H1 (cell line): ENCODE data around the gene SLC4A1. TPM values are rescaled to one million over a fixed set of nuclear protein-coding genes. Genes with fewer than 3 reads are reported as not detected.

Experiments
- CTCF ChIA-PET: fragments of 300-600 bp; sonication (Branson Sonifier 250); formaldehyde crosslinking; loops from one replicate; lab custom pipeline; 2021; ENCODE audit not compliant: partially characterized antibody; lab: Charles Lee
- POLR2A ChIA-PET: fragments of 300-600 bp; sonication (Branson Sonifier 250); formaldehyde crosslinking; loops from one replicate; lab custom pipeline; 2021; ENCODE audit warnings: inconsistent platforms; ENCODE audit not compliant: partially characterized antibody; lab: Charles Lee
- DNase-seq, 2 experiments: peaks; one replicate each; pipeline versions ENCODE4 v3.0.0 to v3.0.0-alpha.2; 2010 to 2022; ENCODE audit warnings: low spot score in 2 of 2, low read depth in 1 of 2, mixed read lengths in 1 of 2
- FAIRE-seq: peaks from 2 replicates; lab custom pipeline; 2011; peaks lifted over from hg19 to GRCh38; lab: Jason Lieb, UNC
- H2AFZ ChIP-seq: 2 replicates; pipeline ENCODE4 v1.8.1; 2012; ENCODE audit warnings: low read length, inconsistent platforms
- H2AK5ac ChIP-seq: 2 replicates; pipeline ENCODE4 v1.6.1; 2013; ENCODE audit warnings: low read depth, low read length
- H2BK120ac ChIP-seq: replicated peaks from 2 replicates; pipeline ENCODE3; 2013; ENCODE audit warnings: low read depth, low read length, inconsistent platforms
- H2BK12ac ChIP-seq: 2 replicates; pipeline ENCODE4 v1.6.1; 2013; ENCODE audit warnings: low read depth, low read length
- H2BK15ac ChIP-seq: 2 replicates; pipeline ENCODE4 v1.6.1; 2013; ENCODE audit warnings: low read length
- H2BK20ac ChIP-seq: 2 replicates; pipeline ENCODE4 v1.6.1; 2013; ENCODE audit warnings: low read length
- H2BK5ac ChIP-seq: 2 replicates; pipeline ENCODE4 v1.6.1; 2013; ENCODE audit warnings: low read depth, low read length
- H3K14ac ChIP-seq: 2 replicates; pipeline ENCODE4 v1.6.1; 2013; ENCODE audit warnings: inconsistent platforms; ENCODE audit not compliant: insufficient read length
- H3K18ac ChIP-seq: 2 replicates; pipeline ENCODE4 v1.6.1; 2013; ENCODE audit warnings: low read length; ENCODE audit errors: extremely low read depth
- H3K23ac ChIP-seq: 2 replicates; pipeline ENCODE4 v1.6.1; 2013; ENCODE audit warnings: inconsistent platforms; ENCODE audit not compliant: insufficient read length
- H3K23me2 ChIP-seq: 2 replicates; pipeline ENCODE4 v1.6.1; 2013; ENCODE audit warnings: low read depth, low read length
- H3K27ac ChIP-seq: 2 replicates; pipeline ENCODE4 v1.6.1; 2011; ENCODE audit warnings: low read depth, low read length, inconsistent platforms
- H3K27me3 ChIP-seq, 4 experiments: replicated peaks in 1 of 4; 1 replicate in 1 of 4; 2 replicates in 3 of 4; pipeline versions ENCODE4 v1.6.1 to v1.8.1; 2011 to 2013; ENCODE audit warnings: low read length in 3 of 4, mild to moderate bottlenecking in 3 of 4, inconsistent platforms in 2 of 4, mixed read lengths in 2 of 4, moderate library complexity in 1 of 4; ENCODE audit not compliant: control insufficient read depth in 3 of 4, insufficient read depth in 3 of 4; ENCODE audit errors: extremely low read depth in 1 of 4
- H3K36me3 ChIP-seq, 4 experiments: 2 replicates each; pipeline versions ENCODE4 v1.6.1 to v1.8.1; 2011 to 2013; ENCODE audit warnings: mild to moderate bottlenecking in 4 of 4, low read length in 3 of 4, moderate library complexity in 2 of 4, control low read depth in 1 of 4, inconsistent platforms in 1 of 4; ENCODE audit not compliant: insufficient read depth in 4 of 4, control insufficient read depth in 2 of 4
- H3K4ac ChIP-seq: replicated peaks from 2 replicates; pipeline ENCODE3; 2013; ENCODE audit warnings: low read length, low read depth, mixed read lengths, inconsistent platforms; ENCODE audit not compliant: insufficient read length
- H3K4me1 ChIP-seq, 4 experiments: replicated peaks in 1 of 4; 1 replicate in 1 of 4; 2 replicates in 3 of 4; pipeline versions ENCODE4 v1.6.1 to v1.8.1; 2011 to 2013; ENCODE audit warnings: low read length in 3 of 4, inconsistent platforms in 2 of 4, mixed read lengths in 1 of 4; ENCODE audit not compliant: insufficient read depth in 4 of 4, control insufficient read depth in 3 of 4
- H3K4me2 ChIP-seq, 2 experiments: 2 replicates each; pipeline versions ENCODE4 v1.6.1 to v1.8.1; 2011 to 2013; ENCODE audit warnings: low read depth in 2 of 2, low read length in 2 of 2, control low read depth in 1 of 2, inconsistent platforms in 1 of 2, mild to moderate bottlenecking in 1 of 2; ENCODE audit not compliant: insufficient read depth in 1 of 2
- H3K4me3 ChIP-seq, 4 experiments: fragments of 200-600, 300-600 bp in 1 of 4; sonication (generic), shearing (Covaris generic), sonication (Bioruptor Twin) in 1 of 4; 2 replicates each; pipeline versions ENCODE4 v1.5.1 to v1.8.1; 2011 to 2016; ENCODE audit warnings: low read length in 4 of 4, low read depth in 3 of 4, control low read depth in 2 of 4, inconsistent platforms in 2 of 4, mild to moderate bottlenecking in 2 of 4, mixed read lengths in 1 of 4, moderate library complexity in 1 of 4; ENCODE audit not compliant: insufficient read depth in 2 of 4; ENCODE audit errors: extremely low read depth in 1 of 4
- H3K56ac ChIP-seq: replicated peaks from 2 replicates; pipeline ENCODE3; 2013; ENCODE audit warnings: low read depth, mild to moderate bottlenecking, mixed read lengths, low read length, inconsistent platforms; ENCODE audit not compliant: insufficient read length
- H3K79me1 ChIP-seq: 2 replicates; pipeline ENCODE4 v1.6.1; 2013; ENCODE audit warnings: low read depth, low read length, control low read depth
- H3K79me2 ChIP-seq, 2 experiments: 2 replicates each; pipeline versions ENCODE4 v1.6.1 to v1.8.1; 2012 to 2013; ENCODE audit warnings: low read length in 2 of 2, mild to moderate bottlenecking in 2 of 2, inconsistent platforms in 1 of 2; ENCODE audit not compliant: insufficient read depth in 2 of 2, control insufficient read depth in 1 of 2
- H3K9ac ChIP-seq, 4 experiments: replicated peaks in 1 of 4; 1 replicate in 1 of 4; 2 replicates in 3 of 4; pipeline versions ENCODE4 v1.6.1 to v1.8.1; 2011 to 2013; ENCODE audit warnings: low read depth in 3 of 4, low read length in 3 of 4, control low read depth in 2 of 4, mild to moderate bottlenecking in 2 of 4, moderate library complexity in 2 of 4, inconsistent platforms in 1 of 4; ENCODE audit errors: extremely low read depth in 1 of 4
- H3K9me3 ChIP-seq, 2 experiments: 2 replicates each; pipeline versions ENCODE4 v1.6.1 to v1.8.1; 2012 to 2013; ENCODE audit warnings: mild to moderate bottlenecking in 2 of 2, moderate library complexity in 2 of 2, control low read depth in 1 of 2, inconsistent platforms in 1 of 2, low read depth in 1 of 2, low read length in 1 of 2, mixed read lengths in 1 of 2; ENCODE audit not compliant: insufficient read depth in 2 of 2
- H4K20me1 ChIP-seq, 2 experiments: replicated peaks in 1 of 2; 2 replicates each; pipeline versions ENCODE3 to v1.8.1; 2011 to 2013; ENCODE audit warnings: inconsistent platforms in 2 of 2, low read length in 2 of 2, mild to moderate bottlenecking in 1 of 2; ENCODE audit not compliant: insufficient read depth in 2 of 2, control insufficient read depth in 1 of 2
- H4K5ac ChIP-seq: 2 replicates; pipeline ENCODE4 v1.6.1; 2013; ENCODE audit warnings: low read length, low read depth, mixed read lengths, inconsistent platforms; ENCODE audit not compliant: insufficient read length
- H4K8ac ChIP-seq: 2 replicates; pipeline ENCODE4 v1.8.0; 2013; ENCODE audit warnings: mild to moderate bottlenecking, moderate library complexity, low read length, inconsistent platforms; ENCODE audit not compliant: insufficient read depth; ENCODE audit errors: extremely low read depth
- H4K91ac ChIP-seq: replicated peaks from 2 replicates; pipeline ENCODE3; 2013; ENCODE audit warnings: low read length, mixed read lengths, inconsistent platforms; ENCODE audit not compliant: insufficient read length
- ASH2L ChIP-seq: fragments of 200-600, 300-600 bp; sonication (generic); IDR thresholded peaks from one replicate; pipeline ENCODE4 v1.7.1; 2017; ENCODE audit warnings: low read length
- ATF3 ChIP-seq: IDR thresholded peaks from 2 replicates; pipeline ENCODE4 v1.6.1; 2011; ENCODE audit warnings: low read depth, mild to moderate bottlenecking, low read length; ENCODE audit not compliant: insufficient read depth
- CHD1 ChIP-seq: IDR thresholded peaks from 2 replicates; pipeline ENCODE4 v1.6.1; 2012; ENCODE audit warnings: low read depth, low read length, improper control_type of control experiment
- EP300 ChIP-seq, 2 experiments: IDR thresholded peaks; 1 replicate in 1 of 2; 2 replicates in 1 of 2; pipeline ENCODE4 v1.6.1; 2011 to 2012; ENCODE audit warnings: low read depth in 2 of 2, low read length in 2 of 2, mild to moderate bottlenecking in 2 of 2, borderline replicate concordance in 1 of 2, inconsistent platforms in 1 of 2, moderate library complexity in 1 of 2
- EZH2 ChIP-seq: fragments of 200-600 bp; sonication (generic); IDR thresholded peaks from 2 replicates; pipeline ENCODE4 v1.7.1; 2012; ENCODE audit warnings: low read depth, mild to moderate bottlenecking, moderate library complexity, low read length, inconsistent platforms; ENCODE audit not compliant: severe bottlenecking
- HDAC2 ChIP-seq, 2 experiments: fragments of 300-600 bp in 1 of 2; sonication (generic) in 1 of 2; IDR thresholded peaks; 2 replicates each; pipeline ENCODE4 v1.6.1; 2011 to 2012; ENCODE audit warnings: low read depth in 2 of 2, low read length in 2 of 2, mild to moderate bottlenecking in 2 of 2, moderate library complexity in 2 of 2, borderline replicate concordance in 1 of 2, inconsistent platforms in 1 of 2
- JUND ChIP-seq: IDR thresholded peaks from 2 replicates; pipeline ENCODE4 v1.6.1; 2011; ENCODE audit warnings: mild to moderate bottlenecking, improper control_type of control experiment, low read length
- KDM4A ChIP-seq: IDR thresholded peaks from one replicate; pipeline ENCODE4 v1.7.1; 2012; ENCODE audit warnings: low read depth, mild to moderate bottlenecking, moderate library complexity, low read length, inconsistent platforms; ENCODE audit not compliant: severe bottlenecking
- RAD21 ChIP-seq, 2 experiments: IDR thresholded peaks in 1 of 2; conservative IDR thresholded peaks in 1 of 2; 2 replicates each; pipeline ENCODE4 v1.6.1; 2011; ENCODE audit warnings: low read depth in 2 of 2, low read length in 2 of 2, improper control_type of control experiment in 1 of 2, inconsistent platforms in 1 of 2, mild to moderate bottlenecking in 1 of 2, moderate library complexity in 1 of 2
- SP4 ChIP-seq: IDR thresholded peaks from 2 replicates; pipeline ENCODE4 v1.6.1; 2012; ENCODE audit warnings: low read length, inconsistent platforms
- TAF7 ChIP-seq: optimal IDR thresholded peaks from 2 replicates; pipeline ENCODE3; 2011; ENCODE audit warnings: low read depth, mild to moderate bottlenecking, inconsistent platforms, low read length, moderate library complexity, borderline replicate concordance
- TEAD4 ChIP-seq: IDR thresholded peaks from 2 replicates; pipeline ENCODE4 v1.6.1; 2012; ENCODE audit warnings: low read depth, low read length, inconsistent platforms, mixed read lengths
- WGBS, 2 experiments: shearing (Covaris generic) in 1 of 2; methylation state at CpG; one replicate each; pipeline versions ENCODE4 v1.1.6 to v1.1.7; 2013 to 2015; ENCODE audit warnings: low lambda C conversion rate in 2 of 2, mixed read lengths in 2 of 2, inconsistent platforms in 1 of 2, low coverage in 1 of 2, missing lambda C conversion rate in 1 of 2; ENCODE audit not compliant: insufficient replicate concordance in 2 of 2, insufficient coverage in 1 of 2, insufficient read length in 1 of 2; ENCODE audit errors: extremely low coverage in 1 of 2, missing lambda C conversion rate in 1 of 2; 5-methylcytosine and 5-hydroxymethylcytosine counted together
- polyA plus RNA-seq, 7 experiments: library from polyadenylated mRNA; depleted of rRNA in 3 of 7; stranded (reverse) in 5 of 7; unstranded in 2 of 7; fragments of >200 nt in 5 of 7; fragments of 200-250 nt in 2 of 7; gene quantifications; 1 replicate in 5 of 7; 2 replicates in 1 of 7; 4 replicates in 1 of 7; pipeline versions ENCODE4 v1.2.1 to v1.2.3, GENCODE V29; 2011 to 2013; ENCODE audit warnings: missing spikeins in 2 of 7, mixed read lengths in 2 of 7
- total RNA-seq: library from RNA; stranded (reverse); fragmentation: NEBNext Ultra II Directional; extraction: Animal tissue kit (Norgen Biotek cat#: 25700); gene quantifications from 2 replicates; pipeline ENCODE4 v1.2.1, GENCODE V29; 2021

SLC4A1 gene
- total and polyA plus RNA-seq, 2 of the 8 experiments (the other 6 are each of a cell fraction or from before 2014, with no cell fraction given) = 0.08 TPM; not detected in 1

- Histone ChIP-seq H2AK5ac (peak overlapping the region; percentile 75; the same call in 1 of the 2 replicates), H3K79me1 (no peaks in the 10 kb centered on the region), H3K4me3 (no peak overlapping the region), H4K8ac (no peak overlapping the region), H4K20me1 (no peaks in the 10 kb centered on the region), H3K36me3 (no peaks in the 10 kb centered on the region), H3K23me2 (no peaks in the 10 kb centered on the region), H2BK12ac (0 out of 2 replicates have a peak overlapping the region, but pooled peaks have one; percentile 60), H3K4ac (no peak overlapping the region), H2BK5ac (no peak overlapping the region; the same call in 1 of the 2 replicates), H3K27me3 (0 out of 7 replicates have a peak, but pooled peaks cover 0 to 2% (median 0%) of the 10 kb centered on the region in 4 experiments), H3K18ac (no peak overlapping the region; the same call in 1 of the 2 replicates), H3K9ac (no peak overlapping the region; a peak in 1 of 7 replicates), H3K79me2 (no peaks in the 10 kb centered on the region), H3K9me3 (no peaks in the 10 kb centered on the region), H2BK15ac (0 out of 2 replicates have a peak overlapping the region, but pooled peaks have one; percentile 48), H3K4me2 (peak overlapping the region; percentile 35 to 39; a peak in 3 of 4 replicates), H4K91ac (no peak overlapping the region), H3K56ac (no peak overlapping the region), H2BK20ac (no peak overlapping the region), H3K27ac (no peak overlapping the region), H3K23ac (no peak overlapping the region), H2BK120ac (no peak overlapping the region), H3K4me1 (peaks cover 0 to 12% (median 7%) of the 10 kb centered on the region in 4 experiments; a peak in 6 of 7 replicates), H2AFZ (peak overlapping the region; percentile 28), H3K14ac (no peak overlapping the region), H4K5ac (no peak overlapping the region)
- FAIRE-seq = no peak
- POLR2A ChIA-PET = interaction anchor here (0.6 to 1.7 kb wide), 6 partner anchors 9 to 74 kb away, joined by 3 to 6 read pairs (median 4); partner anchors contain the start of genes SLC4A1 and UBTF
- CTCF ChIA-PET = interaction anchor here (0.9 to 2.9 kb wide), 10 partner anchors 8 to 105 kb away, joined by 3 to 7 read pairs (median 4); no protein-coding TSS in a partner anchor
- no peak for DNase-seq
- 100% methylated on average over 2 of the region's 2 CpGs; no CpG with 5 or more reads in 1 of the 2 experiments for WGBS, 2 experiments
- TF ChIP-seq CHD1 = no peak
- no peak for TF ChIP-seq TEAD4
- TF ChIP-seq HDAC2 (IDR thresholded peaks at IDR 0.05; ENCODE audit: borderline replicate concordance in 1 of 2, low read depth in 2 of 2, low read length in 2 of 2) = no peak
- TF ChIP-seq RAD21 (IDR thresholded peaks at IDR 0.05 in 1 of 2, conservative IDR thresholded peaks at IDR 0.05 in 1 of 2; ENCODE audit: low read depth in 2 of 2, low read length in 2 of 2) = no peak
- TF ChIP-seq EP300 (IDR thresholded peaks at IDR 0.05; ENCODE audit: borderline replicate concordance in 1 of 2, low read depth in 2 of 2, low read length in 2 of 2) = no peak
- TF ChIP-seq SP4 = no peak
- no peak for TF ChIP-seq TAF7
- no peak for TF ChIP-seq ATF3
- no peak for TF ChIP-seq EZH2
- TF ChIP-seq KDM4A = no peak
- TF ChIP-seq ASH2L = no peak
- TF ChIP-seq JUND = no peak
These were observed 11.4 kb upstream of the SLC4A1 start for GRCh38 chr17:44279346-44279665.
